Cardiac muscle cell (in vitro differentiated cells and primary cell): Measurements from ENCODE around the gene MAML3. TPM values are rescaled to one million over a fixed set of nuclear protein-coding genes. Genes with fewer than 3 reads are reported as not detected.

ENCODE experiments used
- DNase-seq, 2 donors: peaks; one replicate each; pipeline versions ENCODE4 v3.0.0 to v3.0.0-alpha.2; 2010 to 2017; ENCODE audit warnings: low read depth in 1 of 2, low spot score in 1 of 2
- H3K27ac ChIP-seq: fragments of 200-600 bp; sonication (generic); 2 replicates; pipeline ENCODE4 v1.5.1; 2016
- H3K27me3 ChIP-seq: fragments of 200-600 bp; sonication (generic); 2 replicates; pipeline ENCODE4 v1.6.0; 2016; ENCODE audit warnings: control low read depth
- H3K36me3 ChIP-seq: fragments of 200-600 bp; sonication (generic); 2 replicates; pipeline ENCODE4 v1.5.1; 2016; ENCODE audit warnings: control low read depth
- H3K4me1 ChIP-seq: fragments of 200-600 bp; sonication (generic); 2 replicates; pipeline ENCODE4 v1.8.1; 2017; ENCODE audit warnings: low read depth, mild to moderate bottlenecking, mixed run types
- H3K4me3 ChIP-seq: fragments of 200-600 bp; sonication (generic); 2 replicates; pipeline ENCODE4 v1.5.1; 2016; ENCODE audit warnings: mild to moderate bottlenecking
- H3K9me3 ChIP-seq: fragments of 200-600 bp; sonication (generic); 2 replicates; pipeline ENCODE4 v1.5.1; 2017; ENCODE audit warnings: low read depth, mild to moderate bottlenecking, control low read depth
- CTCF ChIP-seq: IDR thresholded peaks from 2 replicates; pipeline ENCODE4 v1.5.1; 2012; ENCODE audit warnings: low read depth, mild to moderate bottlenecking, low read length
- polyA plus RNA-seq: library from polyadenylated mRNA; unstranded; fragments of >200 nt; fragmentation: Nextera tagmentation; extraction: Ambion mirVana; gene quantifications from 2 replicates; pipeline ENCODE4 v1.2.1, GENCODE V29; 2016
- total RNA-seq: library from RNA; depleted of rRNA; stranded (reverse); fragments of >200 nt; gene quantifications from 2 replicates; pipeline ENCODE4 v1.2.3, GENCODE V29; 2016

Gene MAML3
- total and polyA plus RNA-seq, 2 experiments from 2014 or later: 7.8 to 22.8 TPM

- Histone ChIP-seq H3K36me3 (no peaks in the 10 kb centered on the region), H3K4me3 (no peak overlapping the region), H3K27me3 (no peaks in the 10 kb centered on the region), H3K4me1 (peaks cover 35% of the 10 kb centered on the region), H3K9me3 (no peaks in the 10 kb centered on the region), H3K27ac (no peak overlapping the region)
- TF ChIP-seq CTCF: no peak
- no peak for DNase-seq
Observed at GRCh38 chr4:139899346-139899745, 254.6 kb downstream of the MAML3 start.

GRCh38 chr4:139898293-139898692 lies 255.7 kb downstream of the MAML3 start:
- no peaks in the 10 kb centered on the region for H3K27me3 ChIP-seq
- H3K4me1 ChIP-seq: peaks cover 35% of the 10 kb centered on the region
- H3K9me3 ChIP-seq: no peaks in the 10 kb centered on the region
- no peaks in the 10 kb centered on the region for H3K36me3 ChIP-seq
- no peak overlapping the region for H3K4me3 ChIP-seq
- DNase-seq: no peak
- H3K27ac ChIP-seq: no peak overlapping the region
- no peak for TF ChIP-seq CTCF

GRCh38 chr4:139896091-139896604 lies 257.8 kb downstream of the MAML3 start:
- TF ChIP-seq CTCF: no peak
- Histone ChIP-seq H3K4me1 (peaks cover 28% of the 10 kb centered on the region), H3K27ac (no peak overlapping the region), H3K36me3 (no peaks in the 10 kb centered on the region), H3K9me3 (no peaks in the 10 kb centered on the region), H3K27me3 (no peaks in the 10 kb centered on the region), H3K4me3 (no peak overlapping the region)
- no peak for DNase-seq

- no peaks in the 10 kb centered on the region for H3K27me3 ChIP-seq
- H3K27ac ChIP-seq: no peak overlapping the region
- peaks cover 6% of the 10 kb centered on the region for H3K4me1 ChIP-seq
- no peak for DNase-seq
- no peak overlapping the region for H3K4me3 ChIP-seq
- no peaks in the 10 kb centered on the region for H3K36me3 ChIP-seq
- no peak for TF ChIP-seq CTCF
- no peaks in the 10 kb centered on the region for H3K9me3 ChIP-seq
Observed at GRCh38 chr4:139893801-139894200, 260.2 kb downstream of the MAML3 start.

- no peak for TF ChIP-seq CTCF
- peaks cover 6% of the 10 kb centered on the region for H3K4me1 ChIP-seq
- H3K27me3 ChIP-seq: no peaks in the 10 kb centered on the region
- no peaks in the 10 kb centered on the region for H3K36me3 ChIP-seq
- no peak for DNase-seq
- no peaks in the 10 kb centered on the region for H3K9me3 ChIP-seq
- H3K4me3 ChIP-seq: no peak overlapping the region
- no peak overlapping the region for H3K27ac ChIP-seq
Observed at GRCh38 chr4:139892973-139893736, 260.8 kb downstream of the MAML3 start.
